GM10266 (cell line): Measurements from ENCODE around the gene SETD3.

Experiments used
- DNase-seq: peaks from one replicate; pipeline ENCODE4 v3.0.0; 2012; ENCODE audit errors: extremely low spot score
- TF ChIP-seq, protein P1 (sequence below): IDR thresholded peaks from 2 replicates; pipeline ENCODE4 v1.5.1; 2012; ENCODE audit warnings: mild to moderate bottlenecking, low read depth; ENCODE audit not compliant: control insufficient read depth, insufficient read depth; ENCODE audit errors: missing control alignments

SETD3 gene

GRCh38 chr14:99515301-99516155 is 34.9 kb upstream of the SETD3 start:
- DNase-seq, result no peak
- TF ChIP-seq, protein P1, sequence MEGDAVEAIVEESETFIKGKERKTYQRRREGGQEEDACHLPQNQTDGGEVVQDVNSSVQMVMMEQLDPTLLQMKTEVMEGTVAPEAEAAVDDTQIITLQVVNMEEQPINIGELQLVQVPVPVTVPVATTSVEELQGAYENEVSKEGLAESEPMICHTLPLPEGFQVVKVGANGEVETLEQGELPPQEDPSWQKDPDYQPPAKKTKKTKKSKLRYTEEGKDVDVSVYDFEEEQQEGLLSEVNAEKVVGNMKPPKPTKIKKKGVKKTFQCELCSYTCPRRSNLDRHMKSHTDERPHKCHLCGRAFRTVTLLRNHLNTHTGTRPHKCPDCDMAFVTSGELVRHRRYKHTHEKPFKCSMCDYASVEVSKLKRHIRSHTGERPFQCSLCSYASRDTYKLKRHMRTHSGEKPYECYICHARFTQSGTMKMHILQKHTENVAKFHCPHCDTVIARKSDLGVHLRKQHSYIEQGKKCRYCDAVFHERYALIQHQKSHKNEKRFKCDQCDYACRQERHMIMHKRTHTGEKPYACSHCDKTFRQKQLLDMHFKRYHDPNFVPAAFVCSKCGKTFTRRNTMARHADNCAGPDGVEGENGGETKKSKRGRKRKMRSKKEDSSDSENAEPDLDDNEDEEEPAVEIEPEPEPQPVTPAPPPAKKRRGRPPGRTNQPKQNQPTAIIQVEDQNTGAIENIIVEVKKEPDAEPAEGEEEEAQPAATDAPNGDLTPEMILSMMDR, result no peak

- no peak for DNase-seq
These were observed 34.1 kb upstream of the SETD3 start for GRCh38 chr14:99514552-99515300.

GRCh38 chr14:99513946-99514551 is 33.4 kb upstream of the SETD3 start:
- TF ChIP-seq, protein P1, result no peak
- DNase-seq, result no peak

More at GRCh38 chr14:99514552-99515300, 34.1 kb upstream of the SETD3 start:
- TF ChIP-seq, protein P1, result no peak

GRCh38 chr14:99513183-99513694 is 32.6 kb upstream of the SETD3 start:
- TF ChIP-seq, protein P1, result no peak
- no peak for DNase-seq

- DNase-seq, result no peak
- TF ChIP-seq, protein P1, result no peak
These were observed 32.0 kb upstream of the SETD3 start for GRCh38 chr14:99512571-99513182.

GRCh38 chr14:99512110-99512449 is 31.4 kb upstream of the SETD3 start:
- no peak for DNase-seq
- TF ChIP-seq, protein P1, result no peak
